HepG2 (cell line): Measurements from ENCODE around the gene MBD5. TPM values are rescaled to one million over a fixed set of nuclear protein-coding genes. Genes with fewer than 3 reads are reported as not detected.

Experiments
- AKNA ChIP-seq: sonication (generic); formaldehyde crosslinking; IDR thresholded peaks from 2 replicates; pipeline ENCODE4 v1.4.0; 2020; ENCODE audit warnings: missing genetic modification reagents, borderline replicate concordance
- CREM ChIP-seq, 2 experiments: sonication (generic) in 1 of 2; formaldehyde crosslinking in 1 of 2; IDR thresholded peaks; 2 replicates each; pipeline versions ENCODE4 v1.4.0 to v1.6.1; 2016 to 2020; ENCODE audit warnings: antibody characterized with exemption in 1 of 2, mild to moderate bottlenecking in 1 of 2, missing genetic modification reagents in 1 of 2
- CTCF ChIP-seq: sonication (generic); formaldehyde crosslinking; IDR thresholded peaks from 2 replicates; pipeline ENCODE4 v1.5.0; 2020; ENCODE audit warnings: mild to moderate bottlenecking, missing genetic modification reagents, moderate library complexity
- DDIT3 ChIP-seq: sonication (generic); formaldehyde crosslinking; IDR thresholded peaks from 2 replicates; pipeline ENCODE4 v1.4.0; 2020; ENCODE audit warnings: mild to moderate bottlenecking, missing genetic modification reagents
- MBD4 ChIP-seq: IDR thresholded peaks from 2 replicates; pipeline ENCODE4 v1.6.1; 2012; ENCODE audit warnings: low read length, inconsistent platforms, borderline replicate concordance
- MYPOP ChIP-seq: sonication (generic); formaldehyde crosslinking; IDR thresholded peaks from 2 replicates; pipeline ENCODE4 v1.8.1; 2023; ENCODE audit warnings: mild to moderate bottlenecking, moderate library complexity, missing genetic modification reagents
- RFXAP ChIP-seq: sonication (generic); formaldehyde crosslinking; IDR thresholded peaks from 2 replicates; pipeline ENCODE4 v1.4.0; 2020; ENCODE audit warnings: missing genetic modification reagents, borderline replicate concordance
- SIN3A ChIP-seq: IDR thresholded peaks from 2 replicates; pipeline ENCODE4 v1.6.1; 2011; ENCODE audit warnings: low read depth, mild to moderate bottlenecking, control low read depth, low read length, borderline replicate concordance
- ZBTB26 ChIP-seq: IDR thresholded peaks from 2 replicates; pipeline ENCODE4 v1.6.1; 2016; ENCODE audit warnings: missing compliant biosample characterization, missing genetic modification reagents, borderline replicate concordance
- ZKSCAN8 ChIP-seq: IDR thresholded peaks from 2 replicates; pipeline ENCODE4 v1.6.1; 2016; ENCODE audit warnings: borderline replicate concordance, missing genetic modification reagents, missing compliant biosample characterization
- ZNF205 ChIP-seq: IDR thresholded peaks from 2 replicates; pipeline ENCODE4 v1.6.1; 2018; ENCODE audit warnings: missing biosample characterization, missing genetic modification reagents
- ZNF282 ChIP-seq: fragments of 450-650 bp; IDR thresholded peaks from 2 replicates; pipeline ENCODE4 v1.6.1; 2018; ENCODE audit not compliant: partially characterized antibody
- ZNF816 ChIP-seq: sonication (generic); formaldehyde crosslinking; IDR thresholded peaks from 2 replicates; pipeline ENCODE4 v1.8.0; 2022; ENCODE audit warnings: missing genetic modification reagents, mild to moderate bottlenecking, borderline replicate concordance
- polyA plus RNA-seq, 8 experiments: library from polyadenylated mRNA; depleted of rRNA in 3 of 8; stranded (reverse) in 7 of 8; unstranded in 1 of 8; fragments of >200 nt; fragmentation: Illumina TruSeq in 4 of 8; extraction: Trizol in 4 of 8; gene quantifications; 2 replicates each; pipeline versions ENCODE4 v1.2.1 to v1.2.3, GENCODE V29; 2011 to 2016; ENCODE audit warnings: low read depth in 4 of 8, missing spikeins in 1 of 8, mixed read lengths in 1 of 8; ENCODE audit not compliant: insufficient read depth in 1 of 8
- total RNA-seq, 5 experiments: library from RNA; depleted of rRNA; stranded (reverse); fragments of >200 nt; fragmentation: Illumina TruSeq; extraction: Trizol; gene quantifications; 2 replicates each; pipeline ENCODE4 v1.2.3, GENCODE V29; 2016; ENCODE audit warnings: low read depth in 1 of 5

Gene MBD5
- total and polyA plus RNA-seq, 2 of the 13 experiments (the other 11 are each of a cell fraction or from before 2014, with no cell fraction given): 13.5 to 26.4 TPM

GRCh38 chr2:148517822-148518221 lies 496.9 kb downstream of the MBD5 start (continued):
- TF ChIP-seq DDIT3 (CRISPR knock-in tag) (no peak), SIN3A (no peak), CTCF (no peak), MYPOP (CRISPR knock-in tag) (no peak), AKNA (no peak), ZNF816 (CRISPR knock-in tag) (no peak), ZKSCAN8 (CRISPR knock-in tag) (no peak), CREM (IDR thresholded peaks at IDR 0.05) (no peak), CREM (CRISPR knock-in tag; IDR thresholded peaks at IDR 0.05) (no peak), ZBTB26 (CRISPR knock-in tag) (no peak), ZNF282 (no peak), ZNF205 (CRISPR knock-in tag) (no peak), MBD4 (no peak), RFXAP (CRISPR knock-in tag) (no peak)
